HCT116 (cell line): Measurements from ENCODE around the gene TBC1D16.

Experiments used
- CTCF ChIP-seq, 3 experiments: fragments of 200-600 bp in 1 of 3; sonication (generic) in 1 of 3; IDR thresholded peaks in 2 of 3; conservative IDR thresholded peaks in 1 of 3; 2 replicates each; pipeline ENCODE4 v1.5.1; 2012 to 2017; ENCODE audit warnings: low read depth in 2 of 3, low read length in 2 of 3, antibody characterized with exemption in 1 of 3, borderline replicate concordance in 1 of 3, control low read depth in 1 of 3, mild to moderate bottlenecking in 1 of 3, mixed read lengths in 1 of 3, mixed run types in 1 of 3, moderate library complexity in 1 of 3; ENCODE audit not compliant: insufficient read depth in 1 of 3
- EZH2 ChIP-seq: fragments of 200-600 bp; sonication (generic); IDR thresholded peaks from 2 replicates; pipeline ENCODE4 v1.6.1; 2017; ENCODE audit warnings: antibody characterized with exemption, mixed run types
- POLR2A ChIP-seq: IDR thresholded peaks from 2 replicates; pipeline ENCODE4 v1.7.0; 2011; ENCODE audit warnings: borderline replicate concordance; ENCODE audit not compliant: insufficient read depth, insufficient read length; ENCODE audit errors: extremely low read depth
- SP1 ChIP-seq: IDR thresholded peaks from 2 replicates; pipeline ENCODE4 v1.6.1; 2012; ENCODE audit warnings: low read depth

GRCh38 chr17:79912552-79913330 is 122.9 kb downstream of the TBC1D16 start:
- TF ChIP-seq POLR2A (no peak), SP1 (no peak), CTCF (IDR thresholded peaks at IDR 0.05 in 2 of 3, conservative IDR thresholded peaks at IDR 0.05 in 1 of 3; ENCODE audit: borderline replicate concordance in 1 of 3, insufficient read depth in 1 of 3, low read depth in 2 of 3, low read length in 2 of 3) (no peak), EZH2 (no peak)
